NCI-H524 (cell line): ENCODE measurements around the gene ATG4B.
A peak's percentile ranks its signal among the peaks of the same experiment; 100 is the strongest.

ENCODE experiments used
- DNase-seq, 2 experiments: peaks; one replicate each; lab custom pipeline; 2025; lab: John Stamatoyannopoulos, UW

Gene ATG4B

DNA sequence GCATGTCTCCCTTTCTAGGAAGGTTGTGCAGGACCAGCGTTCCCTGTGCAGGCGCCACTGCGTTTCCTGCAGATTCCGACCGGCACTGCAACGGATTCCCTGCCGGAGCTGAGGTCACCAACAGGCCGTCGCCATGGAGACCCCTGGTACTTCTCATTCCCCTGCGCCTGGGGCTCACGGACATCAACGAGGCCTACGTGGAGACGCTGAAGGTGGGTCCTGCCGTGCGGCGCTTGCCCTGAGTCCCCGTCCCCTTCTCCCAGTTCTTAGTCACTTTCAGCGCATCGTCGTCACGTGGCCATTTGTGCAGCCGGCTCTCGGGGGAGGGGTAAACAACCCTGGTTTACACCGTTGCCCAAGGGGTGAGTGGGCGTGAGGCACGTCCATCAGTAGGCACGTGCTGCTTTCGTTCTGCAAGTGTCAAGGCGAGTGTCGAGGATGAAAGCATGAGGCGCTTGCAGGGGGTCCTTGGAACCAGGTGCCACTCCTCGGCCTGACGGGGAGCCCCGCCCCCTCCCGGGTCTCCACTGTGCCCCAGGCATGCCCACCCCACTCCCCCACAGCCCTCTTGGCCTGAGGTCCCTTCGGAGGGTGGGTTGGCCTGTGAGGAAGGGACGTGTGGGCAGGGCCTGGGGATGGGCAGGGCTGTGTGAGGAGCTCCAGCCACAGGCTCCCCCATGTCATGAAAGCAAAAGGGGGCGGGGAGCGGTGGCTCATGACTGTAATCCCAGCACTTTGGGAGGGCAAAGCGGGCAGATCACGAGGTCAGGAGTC lies 29.3 kb downstream of the ATG4B start:
- DNase-seq: no peak

DNA sequence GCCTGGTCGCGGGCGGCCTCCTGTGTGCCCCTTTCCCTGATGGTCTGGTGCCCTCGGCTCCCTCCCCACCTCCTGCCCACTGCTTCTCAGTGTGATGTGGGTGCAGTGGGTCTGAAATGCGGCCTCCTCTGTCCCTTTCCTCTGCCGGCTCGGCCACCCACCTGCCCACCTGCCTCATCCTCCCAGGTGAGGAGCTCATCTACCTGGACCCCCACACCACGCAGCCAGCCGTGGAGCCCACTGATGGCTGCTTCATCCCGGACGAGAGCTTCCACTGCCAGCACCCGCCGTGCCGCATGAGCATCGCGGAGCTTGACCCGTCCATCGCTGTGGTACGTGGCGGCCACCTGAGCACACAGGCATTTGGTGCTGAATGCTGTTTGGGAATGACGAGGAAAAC lies 30.9 kb downstream of the ATG4B start:
- DNase-seq: no peak

DNA sequence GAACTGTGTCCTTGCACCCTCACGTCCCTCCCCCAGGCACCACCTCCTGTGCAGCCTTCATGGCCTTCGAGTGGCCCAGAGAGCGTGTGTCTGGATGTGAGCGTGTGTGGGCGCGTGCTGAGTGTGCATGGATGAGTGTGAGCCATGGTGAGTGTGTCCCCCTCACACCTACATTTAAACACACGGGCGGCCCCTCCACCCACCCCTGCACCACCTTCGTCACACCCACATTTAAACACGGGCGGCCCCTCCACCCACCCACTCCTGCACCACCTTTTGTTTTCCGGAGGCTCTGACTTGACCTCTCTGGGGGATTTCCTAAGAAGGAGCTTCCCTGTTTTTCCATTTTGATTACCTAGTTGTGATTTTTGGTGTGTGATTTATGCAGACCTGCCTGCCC lies 31.3 kb downstream of the ATG4B start:
- no peak for DNase-seq

GRCh38 chr2:241670333-241671110 lies 33.0 kb downstream of the ATG4B start:
- no peak for DNase-seq

GRCh38 chr2:241671457-241672240 lies 34.2 kb downstream of the ATG4B start:
- DNase-seq: no peak

- no peak for DNase-seq
Measured at GRCh38 chr2:241672243-241673188, 35.0 kb downstream of the ATG4B start.

GRCh38 chr2:241673189-241673663 lies 35.7 kb downstream of the ATG4B start:
- DNase-seq: no peak

DNA sequence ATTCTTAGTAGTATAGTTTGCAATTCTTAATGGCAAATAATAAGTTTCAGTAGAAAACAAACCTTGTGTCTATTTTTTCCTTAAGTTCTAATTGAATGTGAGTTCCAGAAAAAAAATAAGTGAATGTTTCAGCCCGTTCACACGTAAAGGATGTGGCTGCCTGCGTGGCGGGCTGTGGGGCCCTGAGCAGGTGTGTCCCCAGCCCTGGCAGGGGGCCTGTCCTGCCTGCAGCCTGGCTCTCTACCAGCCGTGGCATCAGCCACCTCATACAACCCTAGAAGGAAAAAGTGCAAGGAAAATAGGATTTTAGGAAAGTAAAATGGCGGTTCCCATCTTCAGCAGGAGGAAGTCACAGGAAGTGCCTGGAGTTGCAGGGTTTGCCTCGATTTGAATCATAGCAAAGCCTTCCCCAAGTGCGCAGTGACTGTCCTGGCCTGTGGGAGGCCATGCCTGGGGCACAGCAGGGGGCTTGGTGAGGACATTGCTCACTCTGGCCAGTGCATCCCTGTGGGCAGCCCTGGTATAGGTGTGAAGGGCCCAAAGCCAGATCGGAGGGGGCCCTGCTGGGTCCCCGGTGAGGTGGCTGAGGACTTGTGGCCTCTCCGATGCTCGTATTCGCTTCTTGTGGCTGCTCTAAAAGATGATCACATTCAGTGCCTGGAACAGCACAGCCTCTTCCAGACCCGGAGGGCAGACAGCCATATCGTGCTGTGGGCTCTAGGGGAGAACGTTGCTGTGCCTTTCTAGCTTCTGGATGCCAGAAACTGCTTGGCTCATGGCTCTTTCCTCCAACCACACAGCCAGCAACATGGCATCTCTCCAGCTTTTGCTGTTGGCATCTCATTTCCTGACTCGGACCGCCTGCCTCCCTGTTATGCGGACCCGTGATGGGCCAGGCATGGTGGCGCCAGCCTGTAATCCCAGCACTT lies 36.6 kb downstream of the ATG4B start:
- DNase-seq: no peak

DNA sequence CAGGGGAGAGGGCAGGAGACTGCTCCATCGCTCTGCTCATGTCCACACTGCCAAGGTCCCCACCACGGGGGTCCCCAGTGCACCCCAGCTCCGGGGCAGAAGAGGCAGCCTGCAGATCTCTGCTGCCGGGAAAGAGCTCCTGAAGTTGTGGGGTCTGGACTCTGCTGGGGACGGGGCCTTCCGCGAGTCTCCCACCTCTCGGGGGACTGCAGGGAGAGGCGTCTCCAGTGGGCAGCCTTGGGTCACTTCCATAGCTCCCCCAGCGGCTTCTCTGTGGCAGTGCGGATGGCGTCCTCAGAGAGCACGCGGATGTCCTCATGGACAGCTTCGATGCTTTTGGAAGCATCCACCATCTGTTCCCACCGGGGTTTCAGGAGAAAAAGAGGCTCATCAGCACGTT lies 38.4 kb downstream of the ATG4B start:
- peak; percentile 55 to 76 for DNase-seq

- DNase-seq: no peak
Measured at GRCh38 chr2:241676665-241677064, 39.2 kb downstream of the ATG4B start.

- no peak for DNase-seq
Measured at GRCh38 chr2:241677392-241677791, 39.9 kb downstream of the ATG4B start.

DNA sequence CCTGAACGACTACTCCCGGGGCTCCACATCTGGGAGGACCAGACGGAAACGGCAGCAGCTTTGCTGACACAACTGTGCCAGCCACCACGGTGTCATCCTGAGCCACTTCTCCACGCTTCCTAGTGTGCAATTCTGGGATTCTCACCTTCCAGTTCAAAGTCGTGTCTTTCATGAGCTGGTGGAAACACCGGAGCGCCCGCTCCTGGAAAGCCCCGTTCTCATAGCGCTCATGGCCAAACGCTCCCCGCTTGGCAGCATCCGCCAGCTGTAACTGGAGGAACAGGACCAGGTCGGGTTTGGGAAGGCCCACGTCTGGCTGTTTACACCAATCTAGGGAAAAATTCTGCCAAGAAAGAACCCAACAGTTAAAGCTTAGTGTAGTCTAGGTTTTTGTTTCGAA lies 40.8 kb downstream of the ATG4B start:
- no peak for DNase-seq

GRCh38 chr2:241678784-241679540 lies 41.5 kb downstream of the ATG4B start:
- DNase-seq: no peak

GRCh38 chr2:241680044-241680443 lies 42.6 kb downstream of the ATG4B start:
- no peak for DNase-seq

GRCh38 chr2:241680827-241681599 lies 43.5 kb downstream of the ATG4B start:
- no peak for DNase-seq

GRCh38 chr2:241686324-241686649 lies 48.8 kb downstream of the ATG4B start:
- DNase-seq: peak in 1 of 2 experiments; percentile 19

- peak; percentile 80 to 93 for DNase-seq
Measured at GRCh38 chr2:241686650-241687425, 49.3 kb downstream of the ATG4B start, which contains the start of gene DTYMK. TSS of gene DTYMK (minus strand) at chr2:241686815. CDS start at chr2:241686783, 32 bp downstream.

DNA sequence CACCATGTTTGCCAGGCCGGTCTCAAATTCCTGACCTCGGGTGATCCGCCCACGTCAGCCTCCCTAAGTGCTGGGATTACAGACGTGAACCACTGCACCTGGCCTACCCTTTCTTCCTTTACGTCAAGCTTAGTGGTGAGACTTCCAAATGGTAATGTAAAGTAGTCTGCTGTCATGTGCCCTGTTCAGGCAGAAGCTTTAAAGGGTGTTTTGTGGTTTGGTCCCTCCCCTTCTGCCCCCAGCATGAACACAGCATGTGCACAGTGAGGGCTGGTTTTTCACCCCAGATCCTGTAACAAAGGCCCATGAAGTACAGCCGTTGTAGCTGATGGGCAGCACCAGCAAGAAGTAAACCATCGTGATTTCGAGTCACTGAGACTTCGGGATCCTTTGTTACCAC lies 51.8 kb downstream of the ATG4B start:
- no peak for DNase-seq
